Mononuclear cell (primary cell): ENCODE results near the gene QSOX2. TPM values are rescaled to one million over a fixed set of nuclear protein-coding genes. Genes with fewer than 3 reads are reported as not detected.

Experiments
- H3K27me3 ChIP-seq: 2 replicates; pipeline ENCODE4 v1.6.0; 2011; ENCODE audit warnings: low read length, control low read depth; ENCODE audit not compliant: insufficient read depth
- H3K4me1 ChIP-seq: 2 replicates; pipeline ENCODE4 v1.5.1; 2011; ENCODE audit warnings: mild to moderate bottlenecking, low read length, control low read depth; ENCODE audit not compliant: insufficient read depth
- H3K4me3 ChIP-seq: 2 replicates; pipeline ENCODE4 v1.5.1; 2011; ENCODE audit warnings: mild to moderate bottlenecking, low read length, moderate library complexity
- H3K9me3 ChIP-seq: 2 replicates; pipeline ENCODE4 v1.5.1; 2011; ENCODE audit warnings: low read depth, mild to moderate bottlenecking, control low read depth, low read length
- total RNA-seq: library from RNA; depleted of rRNA; stranded (reverse); fragments of >200 nt; gene quantifications from one replicate; pipeline ENCODE4 v1.2.3, GENCODE V29; 2012

Gene QSOX2
- total RNA-seq, 1 donor = 8.1 TPM

DNA sequence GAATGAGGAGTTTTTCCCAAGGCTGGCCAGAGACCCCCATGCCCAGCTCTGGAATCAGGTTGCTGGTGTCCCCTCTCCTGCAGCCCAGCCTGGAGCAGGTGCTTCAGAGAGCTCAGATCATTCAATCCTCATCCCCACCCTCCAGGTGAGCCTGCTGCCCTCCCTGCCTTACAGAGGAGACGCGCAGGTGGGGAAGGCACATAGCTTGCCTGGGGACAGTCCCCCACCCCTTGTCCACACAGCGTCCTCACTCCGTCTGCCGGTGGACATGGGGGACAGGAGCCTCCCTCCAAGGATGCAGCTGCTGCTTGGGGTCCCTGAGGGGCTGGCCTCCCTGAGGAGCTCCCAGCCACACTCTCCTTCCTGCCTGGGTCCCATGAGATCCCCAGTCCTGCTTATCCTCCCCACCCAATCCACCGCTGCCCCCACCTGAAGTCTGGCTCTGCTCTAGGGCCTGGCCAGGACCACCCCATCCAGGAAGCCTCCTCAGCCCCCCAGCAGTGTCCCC, 17.1 kb upstream of the QSOX2 start:
- Histone ChIP-seq H3K9me3 (no peaks in the 10 kb centered on the region), H3K4me3 (no peak overlapping the region), H3K27me3 (no peaks in the 10 kb centered on the region), H3K4me1 (peaks cover 4% of the 10 kb centered on the region)

- H3K4me3 ChIP-seq = no peak overlapping the region
- no peaks in the 10 kb centered on the region for H3K9me3 ChIP-seq
- H3K27me3 ChIP-seq = no peaks in the 10 kb centered on the region
- no peaks in the 10 kb centered on the region for H3K4me1 ChIP-seq
These were observed 16.2 kb upstream of the QSOX2 start for GRCh38 chr9:136261686-136262430.

- H3K27me3 ChIP-seq = no peaks in the 10 kb centered on the region
- no peaks in the 10 kb centered on the region for H3K9me3 ChIP-seq
- H3K4me3 ChIP-seq = no peak overlapping the region
- no peaks in the 10 kb centered on the region for H3K4me1 ChIP-seq
These were observed 15.4 kb upstream of the QSOX2 start for GRCh38 chr9:136260936-136261472.

GRCh38 chr9:136260521-136260920, 14.9 kb upstream of the QSOX2 start:
- Histone ChIP-seq H3K4me1 (no peaks in the 10 kb centered on the region), H3K9me3 (no peaks in the 10 kb centered on the region), H3K27me3 (no peaks in the 10 kb centered on the region), H3K4me3 (no peak overlapping the region)

DNA sequence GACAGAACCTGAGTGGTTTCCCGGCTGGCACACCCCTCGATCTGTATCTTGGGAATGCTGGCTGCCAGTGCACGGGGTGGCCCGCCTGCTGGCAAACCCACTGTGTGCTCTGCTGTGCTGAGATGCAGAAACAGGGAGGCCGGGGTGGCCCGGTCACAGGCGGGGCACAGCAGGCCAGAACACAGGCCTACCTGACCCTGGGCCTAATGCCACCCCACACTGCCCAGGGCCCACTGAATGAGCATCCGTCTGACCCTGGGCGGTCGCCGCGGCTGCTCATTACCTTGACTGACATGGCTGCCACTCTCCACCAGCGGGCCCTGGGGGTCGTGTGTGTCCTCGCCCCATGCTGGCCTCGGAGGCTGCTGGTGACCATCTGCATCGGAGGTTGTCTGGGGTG, 14.2 kb upstream of the QSOX2 start:
- H3K4me3 ChIP-seq = no peak overlapping the region
- no peaks in the 10 kb centered on the region for H3K4me1 ChIP-seq
- H3K27me3 ChIP-seq = no peaks in the 10 kb centered on the region
- no peaks in the 10 kb centered on the region for H3K9me3 ChIP-seq

DNA sequence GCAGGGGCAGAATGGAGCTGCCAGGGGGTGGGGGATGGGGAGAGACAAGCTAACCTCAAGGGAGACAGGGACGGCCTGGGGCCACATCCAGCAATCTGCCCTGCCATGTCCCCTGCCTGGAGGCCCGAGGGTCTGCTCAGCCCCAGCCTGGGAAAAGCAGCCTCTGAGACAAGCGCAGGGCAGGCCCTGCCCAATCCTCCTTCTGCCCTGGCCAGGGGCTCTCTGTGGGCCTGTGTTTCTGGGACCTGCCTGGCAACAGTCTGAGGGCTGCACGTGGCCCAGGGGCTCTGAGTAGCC, 13.9 kb upstream of the QSOX2 start:
- no peaks in the 10 kb centered on the region for H3K27me3 ChIP-seq
- H3K4me3 ChIP-seq = no peak overlapping the region
- no peaks in the 10 kb centered on the region for H3K9me3 ChIP-seq
- no peaks in the 10 kb centered on the region for H3K4me1 ChIP-seq

DNA sequence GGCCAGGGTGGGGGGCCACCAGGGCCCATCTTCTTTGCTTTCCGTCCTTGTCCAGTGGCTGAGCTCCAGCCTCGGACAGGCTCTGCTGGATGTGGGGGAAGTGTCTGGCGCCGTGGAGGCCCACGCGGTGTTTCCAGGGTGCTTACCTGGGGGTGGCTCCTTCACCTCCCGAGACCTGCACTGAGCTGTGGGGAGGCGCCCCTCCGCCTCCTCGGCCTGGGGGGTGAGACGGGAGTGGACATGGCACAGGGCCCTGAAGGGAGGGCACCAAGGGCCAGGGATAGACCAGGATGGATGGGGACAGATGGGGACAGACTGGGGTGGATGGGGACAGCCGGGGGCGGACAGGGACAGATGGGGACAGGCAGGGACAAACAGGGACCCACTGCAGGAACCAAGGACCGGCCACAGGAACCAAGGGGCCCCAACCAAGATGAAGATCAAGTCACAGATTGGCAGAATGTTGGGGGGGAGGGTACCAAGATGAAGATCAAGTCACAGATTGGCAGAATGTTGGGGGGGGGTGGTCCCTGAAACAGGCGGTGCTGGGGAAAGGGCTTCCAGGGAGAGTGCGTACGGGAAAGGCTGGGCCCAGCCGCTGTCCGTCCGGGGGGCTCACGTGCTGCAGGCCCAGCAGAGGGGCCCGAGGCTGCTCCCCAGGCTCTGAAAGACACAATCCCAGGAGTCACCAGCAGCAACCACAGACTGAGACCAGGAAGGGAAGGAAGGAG, 13.3 kb upstream of the QSOX2 start:
- H3K9me3 ChIP-seq = no peaks in the 10 kb centered on the region
- no peaks in the 10 kb centered on the region for H3K4me1 ChIP-seq
- no peak overlapping the region for H3K4me3 ChIP-seq
- no peaks in the 10 kb centered on the region for H3K27me3 ChIP-seq

DNA sequence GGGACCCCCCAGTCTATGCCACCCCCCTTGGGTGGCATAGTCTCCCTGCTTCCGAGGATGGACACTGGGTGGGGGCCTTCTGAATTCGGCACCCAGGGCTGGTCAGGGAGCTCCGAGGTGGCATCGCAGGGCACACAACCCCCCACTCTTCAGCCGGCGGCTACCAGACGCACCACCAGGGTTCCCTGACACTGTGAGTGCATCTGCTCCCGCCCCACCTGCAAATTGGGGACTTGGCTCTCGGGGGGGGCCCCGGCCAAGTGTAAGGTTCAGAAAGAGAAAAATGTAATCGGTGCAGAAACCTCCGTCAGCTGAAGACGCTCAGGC, 12.7 kb upstream of the QSOX2 start:
- H3K4me1 ChIP-seq = no peaks in the 10 kb centered on the region
- H3K27me3 ChIP-seq = no peaks in the 10 kb centered on the region
- no peak overlapping the region for H3K4me3 ChIP-seq
- no peaks in the 10 kb centered on the region for H3K9me3 ChIP-seq

- Histone ChIP-seq H3K9me3 (no peaks in the 10 kb centered on the region), H3K4me3 (no peak overlapping the region), H3K4me1 (no peaks in the 10 kb centered on the region), H3K27me3 (no peaks in the 10 kb centered on the region)
These were observed 12.0 kb upstream of the QSOX2 start for GRCh38 chr9:136257381-136258298.

DNA sequence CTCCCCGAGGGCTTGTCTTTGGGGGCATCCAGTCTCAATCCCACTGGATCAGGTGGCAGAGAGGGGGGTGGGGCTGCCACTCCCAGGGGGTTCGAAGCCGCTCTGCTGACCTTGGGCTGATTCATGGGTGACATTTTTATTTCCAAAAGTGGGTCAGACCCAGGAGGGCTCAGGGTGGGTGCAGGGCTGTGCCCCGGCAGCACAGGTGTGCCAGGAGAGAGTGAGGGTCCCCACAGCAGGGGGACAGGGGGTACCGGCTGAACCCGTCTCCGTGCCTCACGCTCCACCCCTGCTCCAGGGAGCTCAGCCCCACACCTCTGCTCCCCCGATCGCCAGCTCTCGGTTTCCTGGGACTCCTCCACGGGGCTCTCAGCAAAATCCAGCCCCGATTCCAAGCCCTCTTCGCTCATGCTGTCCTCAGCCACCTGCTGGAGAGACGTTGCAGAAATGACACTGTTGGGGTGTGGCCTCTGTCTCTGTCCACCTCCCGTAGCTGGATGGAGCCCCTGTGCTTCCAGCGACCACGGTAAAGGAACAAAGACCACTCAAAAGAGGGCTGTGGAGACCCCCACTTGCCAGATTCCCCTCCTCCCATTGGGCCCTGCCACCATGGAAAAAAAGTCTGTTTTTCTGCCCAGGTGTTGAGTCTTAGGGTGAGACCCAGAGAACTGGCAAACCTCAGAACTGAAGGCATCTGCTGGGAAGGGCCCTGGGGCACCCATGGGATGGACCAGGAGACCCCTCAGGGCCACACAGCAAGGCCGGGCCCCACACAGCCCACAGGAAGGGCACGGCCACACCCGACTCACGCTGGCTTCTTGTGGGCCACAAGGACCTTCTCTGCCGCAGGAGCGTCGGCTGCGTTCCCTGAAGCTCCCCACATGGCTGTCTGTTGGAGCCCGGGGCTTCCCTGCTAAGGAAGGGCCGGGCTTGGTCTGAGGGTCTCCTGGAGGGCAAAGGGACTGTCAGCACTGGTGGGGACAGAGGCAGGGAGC, 10.6 kb upstream of the QSOX2 start:
- no peaks in the 10 kb centered on the region for H3K27me3 ChIP-seq

DNA sequence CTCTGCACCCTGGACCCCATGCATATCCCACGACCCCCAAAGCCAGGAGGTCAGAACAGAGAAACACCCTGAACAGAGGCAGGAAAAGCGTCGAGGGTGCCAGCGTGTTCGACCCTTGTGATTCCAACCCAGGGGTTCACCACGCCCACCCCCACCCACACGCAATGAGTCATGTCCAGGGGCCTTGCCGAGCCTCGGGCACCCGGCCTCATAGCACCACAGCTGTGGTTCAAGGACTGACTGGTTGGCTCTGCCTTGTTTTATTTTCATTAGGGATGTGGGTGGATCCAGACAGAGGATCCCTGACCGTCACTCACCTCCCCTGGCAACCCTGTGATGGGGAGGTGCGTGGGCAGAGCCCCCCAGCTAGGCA, 9.5 kb upstream of the QSOX2 start:
- H3K4me1 ChIP-seq = no peaks in the 10 kb centered on the region
- no peaks in the 10 kb centered on the region for H3K9me3 ChIP-seq
- H3K27me3 ChIP-seq = no peaks in the 10 kb centered on the region
- H3K4me3 ChIP-seq = no peak overlapping the region

More for the DNA sequence above, 10.6 kb upstream of the QSOX2 start:
- Histone ChIP-seq H3K9me3 (no peaks in the 10 kb centered on the region), H3K4me1 (no peaks in the 10 kb centered on the region), H3K4me3 (no peak overlapping the region)

DNA sequence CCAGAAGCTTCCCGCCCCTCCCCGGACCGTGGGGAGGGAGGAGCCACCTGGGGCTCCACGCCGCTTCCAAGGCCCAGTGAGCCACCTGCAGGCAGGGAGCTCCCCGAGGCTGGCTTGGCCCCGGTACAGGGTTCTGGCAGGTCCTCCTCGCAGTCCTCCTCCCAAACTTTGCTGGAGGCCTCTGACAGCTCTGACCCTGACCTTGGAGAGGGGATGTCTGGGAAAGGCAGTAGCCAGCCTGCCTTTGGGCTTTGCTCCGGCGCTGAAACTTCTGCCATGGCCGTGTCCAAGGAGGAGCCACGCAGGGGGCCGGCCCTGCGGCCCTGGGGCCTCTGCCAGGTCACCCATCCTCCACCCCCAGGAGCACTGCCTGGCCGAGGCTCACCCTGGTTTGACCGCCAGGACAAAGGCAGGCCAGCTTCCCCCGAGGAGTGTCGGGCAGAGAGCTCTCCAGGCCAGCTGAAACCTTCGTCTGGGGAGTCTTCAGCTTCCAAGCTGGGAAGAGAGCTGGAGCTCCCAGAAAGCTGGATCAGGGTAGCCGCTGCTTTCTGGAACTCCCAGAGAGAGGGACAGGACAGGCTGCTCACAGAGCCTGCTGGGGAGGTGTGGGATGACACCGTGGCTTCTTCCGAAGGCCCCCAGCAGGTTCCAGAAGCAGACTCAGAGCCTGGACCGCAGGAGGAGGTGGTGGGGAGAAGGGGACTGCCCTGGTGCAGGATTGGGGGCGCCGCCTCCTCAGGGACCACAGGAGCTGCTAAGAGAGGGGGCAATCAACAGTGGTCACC, 9.0 kb upstream of the QSOX2 start:
- Histone ChIP-seq H3K27me3 (no peaks in the 10 kb centered on the region), H3K9me3 (no peaks in the 10 kb centered on the region), H3K4me1 (no peaks in the 10 kb centered on the region), H3K4me3 (no peak overlapping the region)

DNA sequence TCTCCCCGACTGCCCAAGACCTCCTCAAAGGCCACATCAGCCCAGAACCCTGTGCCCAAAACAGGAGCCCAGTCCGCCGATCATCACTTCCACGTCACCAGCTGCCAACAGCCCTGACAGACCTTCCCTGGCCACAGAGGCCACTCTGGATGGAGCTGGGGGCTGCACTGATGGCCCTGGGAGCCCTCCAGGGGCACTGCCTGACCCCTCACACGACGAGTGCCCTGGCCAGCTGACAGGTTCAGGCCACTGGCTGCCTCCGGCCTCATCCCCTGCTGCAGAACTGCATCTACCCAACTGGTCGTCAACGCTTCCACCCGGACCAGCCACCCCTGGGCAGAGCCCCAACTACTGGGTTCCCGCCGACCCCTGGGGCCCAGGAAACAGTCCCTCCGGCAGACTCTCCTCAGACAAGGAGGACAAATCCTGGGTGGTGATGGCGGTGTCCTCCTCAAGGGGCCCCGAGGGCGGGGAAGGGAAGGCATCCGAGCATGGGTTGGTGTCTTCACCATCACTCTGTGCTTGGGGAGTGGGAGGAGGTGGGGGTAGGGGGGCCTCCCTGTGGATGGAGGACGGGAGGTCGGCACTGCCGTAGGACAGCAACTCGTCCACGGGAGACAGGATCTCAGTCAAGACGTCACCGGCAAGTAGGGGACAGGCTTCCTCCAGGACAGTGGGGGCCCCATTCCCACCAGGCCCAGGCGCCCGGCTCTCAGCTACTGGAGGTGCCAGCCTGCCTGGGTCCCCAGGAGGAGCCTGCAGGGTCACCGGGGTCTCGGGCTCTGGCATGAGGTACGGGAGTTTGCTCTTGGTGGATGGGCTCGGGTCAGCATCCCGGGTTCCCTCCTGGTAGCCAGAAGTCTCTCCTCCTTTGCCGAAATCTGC, 7.9 kb upstream of the QSOX2 start:
- Histone ChIP-seq H3K9me3 (no peaks in the 10 kb centered on the region), H3K4me1 (no peaks in the 10 kb centered on the region), H3K4me3 (no peak overlapping the region), H3K27me3 (no peaks in the 10 kb centered on the region)
